HG02588 (cell line): ENCODE results near the gene TBC1D3B.
"Not testable (repeated sequence)": the region's sequence is repeated elsewhere in the genome, so short reads cannot be mapped to it uniquely, and the experiment has no call there.

Experiments used
- ATAC-seq: cut with Tn5 transposase; IDR thresholded peaks from one replicate; pipeline ENCODE4 v1.9.1; 2021; ENCODE audit warnings: mild to moderate bottlenecking, moderate library complexity; ENCODE audit not compliant: unreplicated experiment

TBC1D3B gene

DNA sequence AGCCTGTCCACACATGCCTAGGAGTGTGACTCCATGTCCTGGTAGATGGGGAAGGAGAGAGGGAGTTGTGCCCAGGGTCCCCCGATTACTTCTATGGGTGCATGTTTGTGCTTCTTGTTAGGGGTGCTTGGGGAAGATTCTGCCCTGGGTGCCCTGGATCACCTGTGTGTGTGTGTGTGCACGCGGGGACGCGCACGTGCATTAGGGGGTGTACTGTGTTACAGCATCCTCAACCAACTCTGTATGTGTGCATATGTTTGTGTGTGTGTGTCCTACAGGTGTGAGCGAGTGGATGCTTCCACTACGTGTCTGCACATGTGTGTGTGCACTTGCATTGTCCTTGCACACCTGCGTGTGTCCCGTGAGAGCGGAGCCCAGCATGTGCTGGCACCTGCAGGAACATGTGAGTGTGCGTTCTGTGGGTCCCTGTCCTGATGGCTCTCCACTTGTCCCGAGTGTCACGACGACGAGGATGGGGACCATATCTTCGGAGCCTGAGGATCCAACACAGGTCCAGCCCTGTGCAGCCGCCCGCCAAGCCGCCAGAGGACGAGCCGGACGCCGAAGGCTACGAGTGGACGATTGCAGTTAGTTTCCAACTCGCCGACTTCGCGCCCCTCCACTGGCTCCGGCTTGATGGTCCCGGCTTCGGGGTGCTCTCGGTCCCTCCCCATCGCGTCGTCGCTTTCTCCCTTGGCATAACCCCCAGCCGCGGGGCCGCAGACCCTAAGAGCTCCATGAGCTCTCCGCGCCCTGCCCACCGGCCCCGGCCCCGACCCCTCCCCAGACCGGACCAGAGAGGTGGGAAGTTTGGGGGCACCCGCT lies 6.0 kb upstream of the TBC1D3B start:
- ATAC-seq = no peak

- not testable (repeated sequence) for ATAC-seq
Measured at GRCh38 chr17:36181446-36182175, 5.2 kb upstream of the TBC1D3B start.

DNA sequence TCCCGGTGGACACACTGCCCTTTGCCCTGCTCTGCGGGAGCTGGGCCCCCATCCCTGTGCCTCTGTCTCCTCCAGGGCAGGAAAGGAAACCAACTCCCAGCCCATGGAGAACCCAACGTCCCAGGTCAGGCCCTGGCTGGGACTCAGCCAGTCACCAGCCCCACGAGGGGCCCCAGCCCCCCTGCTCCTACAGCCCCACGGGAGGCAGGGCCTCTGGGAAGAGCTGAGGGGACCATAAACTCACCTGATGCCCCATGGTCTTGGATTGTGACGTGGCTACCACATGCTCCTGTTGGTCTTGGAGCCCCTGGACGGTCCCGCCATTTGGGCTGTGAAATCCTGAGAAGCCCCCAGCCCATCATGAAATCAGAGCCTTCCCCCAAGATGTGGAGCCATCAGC lies 7.6 kb downstream of the TBC1D3B start:
- ATAC-seq = not testable (repeated sequence)

- no peak for ATAC-seq
Measured at GRCh38 chr17:36153895-36154610, 22.4 kb downstream of the TBC1D3B start.

DNA sequence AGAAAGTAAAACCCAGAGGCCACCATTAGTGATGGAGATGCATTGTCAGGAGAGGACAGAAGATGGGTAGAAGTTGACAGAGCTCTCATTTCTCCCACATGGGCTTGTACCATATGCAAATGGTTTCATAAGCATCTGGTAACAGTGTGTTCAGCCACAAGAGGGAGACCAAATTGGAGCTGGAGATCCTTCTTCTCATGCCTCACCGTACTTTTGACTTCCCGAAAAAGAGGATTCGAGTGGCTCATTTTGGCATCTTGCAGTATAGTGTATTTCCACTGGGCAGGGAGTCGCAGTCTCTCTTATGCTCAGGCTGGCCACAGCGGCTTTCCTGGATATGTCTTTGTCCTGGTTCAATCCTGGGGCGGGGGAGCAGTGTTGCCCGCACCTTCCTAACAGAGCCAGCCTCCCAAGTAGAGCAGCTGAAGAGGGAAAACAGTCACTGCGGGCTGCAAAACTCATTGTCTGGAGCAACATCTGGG lies 23.8 kb downstream of the TBC1D3B start:
- no peak for ATAC-seq

- ATAC-seq = no peak
Measured at GRCh38 chr17:36151891-36152638, 24.4 kb downstream of the TBC1D3B start.

GRCh38 chr17:36149296-36149820 lies 27.1 kb downstream of the TBC1D3B start:
- ATAC-seq = no peak

DNA sequence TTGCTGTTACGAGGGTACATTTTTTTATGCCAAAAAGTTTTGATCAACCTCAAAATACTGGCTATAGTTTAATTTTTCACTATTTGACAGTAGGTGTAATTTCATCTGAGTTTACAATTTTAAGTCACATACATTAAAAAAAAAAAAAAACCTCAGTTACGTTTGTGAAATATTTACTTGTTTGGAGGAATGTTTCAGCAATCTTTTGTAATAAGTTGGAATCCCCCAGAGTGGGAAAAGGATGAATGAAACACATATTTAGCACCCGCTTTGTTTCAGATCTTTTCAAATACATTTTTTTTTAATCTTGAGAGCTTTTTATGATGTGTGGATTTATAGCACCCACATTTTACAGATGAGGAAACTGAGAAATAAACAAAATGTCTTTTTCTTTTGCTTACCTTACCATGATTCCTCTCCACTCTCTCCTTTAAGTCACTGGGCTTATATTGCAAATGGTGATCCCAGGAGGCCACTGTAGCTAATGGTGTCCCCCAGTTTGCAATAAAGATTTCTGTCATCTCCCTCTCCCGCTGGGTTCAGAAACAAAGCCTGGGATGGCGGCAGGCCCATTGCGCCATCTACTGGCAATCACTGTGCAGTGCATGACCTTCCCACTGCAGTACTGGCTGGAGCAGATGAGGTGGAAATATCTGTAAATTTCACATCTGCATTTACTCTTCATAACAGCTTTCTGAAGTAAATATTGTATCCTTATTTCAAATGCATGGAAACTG lies 27.7 kb downstream of the TBC1D3B start:
- ATAC-seq = no peak

DNA sequence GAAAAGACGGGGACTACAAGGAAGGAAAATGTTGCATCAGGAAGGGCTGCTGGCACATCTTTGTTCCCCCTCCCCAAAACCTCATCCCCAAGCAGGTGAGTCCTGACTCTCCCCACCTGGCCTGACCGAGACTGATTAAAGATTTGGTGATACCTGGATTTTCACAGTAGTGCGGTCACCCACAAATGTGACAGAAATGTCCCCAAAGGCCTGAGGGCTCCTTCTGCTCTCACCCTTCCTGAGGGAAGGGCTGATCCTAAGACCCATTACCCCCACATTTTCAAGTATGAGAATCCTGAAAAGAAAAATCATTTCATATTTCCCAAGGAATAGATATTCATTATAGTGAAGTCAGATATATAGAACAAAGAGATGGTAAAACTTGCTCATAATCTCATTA lies 28.8 kb downstream of the TBC1D3B start:
- ATAC-seq = no peak

- ATAC-seq = no peak
Measured at GRCh38 chr17:36144981-36145729, 31.3 kb downstream of the TBC1D3B start.

DNA sequence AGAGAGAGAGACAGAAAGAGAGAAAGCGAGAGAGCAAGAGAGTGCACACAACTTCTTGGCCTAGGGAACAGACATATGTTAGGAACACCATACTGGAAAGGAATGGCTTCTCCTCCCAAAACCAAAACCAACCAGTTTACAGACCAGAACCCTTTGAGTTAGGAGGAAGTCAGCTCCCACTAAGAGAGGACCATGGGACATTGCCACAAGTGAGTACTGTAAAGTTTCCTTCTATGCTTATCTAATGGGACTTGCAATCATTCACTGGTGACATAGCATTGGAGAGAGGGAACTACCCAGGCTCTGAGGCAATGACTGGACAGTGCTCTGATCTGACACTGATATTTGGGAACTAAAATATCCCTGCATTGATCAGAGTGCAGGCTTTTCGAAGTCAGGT lies 32.4 kb downstream of the TBC1D3B start:
- no peak for ATAC-seq

DNA sequence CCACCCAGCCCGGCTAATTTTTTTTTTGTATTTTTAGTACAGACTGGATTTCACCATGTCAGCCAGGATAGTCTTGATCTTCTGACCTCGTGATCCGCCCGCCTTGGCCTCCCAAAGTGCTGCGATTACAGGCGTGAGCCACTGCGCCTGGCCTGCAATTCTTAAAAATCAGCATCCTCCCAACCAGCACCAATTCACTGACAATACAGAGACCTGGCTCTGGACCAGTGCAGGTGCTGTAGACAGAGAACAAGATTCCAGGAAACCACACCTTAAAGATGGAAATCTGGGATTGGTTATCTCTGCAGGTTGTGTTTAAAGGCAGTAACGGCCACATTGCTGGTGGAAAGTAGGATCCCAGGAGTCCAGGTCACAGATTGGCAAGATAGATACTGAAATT lies 33.6 kb downstream of the TBC1D3B start:
- ATAC-seq = no peak

GRCh38 chr17:36142235-36142634 lies 34.2 kb downstream of the TBC1D3B start:
- no peak for ATAC-seq

DNA sequence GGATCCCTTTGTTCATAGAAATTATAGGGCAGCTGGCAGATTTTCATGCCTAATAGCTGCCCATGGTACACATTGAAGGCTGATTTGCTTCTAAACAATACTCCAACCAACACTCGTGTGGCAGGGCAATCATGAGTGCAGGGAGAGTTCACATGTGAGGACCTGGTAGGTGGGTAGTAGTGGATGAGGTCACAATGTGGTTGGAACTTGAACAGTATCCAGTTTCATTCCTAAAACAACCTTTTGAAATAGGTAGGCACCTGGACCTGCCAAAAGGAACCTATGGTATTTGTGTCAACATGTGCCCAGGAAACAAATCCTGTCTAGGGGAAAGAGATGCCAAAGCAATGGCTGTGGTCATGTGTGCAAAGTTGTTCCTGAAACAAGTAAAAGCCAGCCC lies 40.0 kb downstream of the TBC1D3B start:
- no peak for ATAC-seq

DNA sequence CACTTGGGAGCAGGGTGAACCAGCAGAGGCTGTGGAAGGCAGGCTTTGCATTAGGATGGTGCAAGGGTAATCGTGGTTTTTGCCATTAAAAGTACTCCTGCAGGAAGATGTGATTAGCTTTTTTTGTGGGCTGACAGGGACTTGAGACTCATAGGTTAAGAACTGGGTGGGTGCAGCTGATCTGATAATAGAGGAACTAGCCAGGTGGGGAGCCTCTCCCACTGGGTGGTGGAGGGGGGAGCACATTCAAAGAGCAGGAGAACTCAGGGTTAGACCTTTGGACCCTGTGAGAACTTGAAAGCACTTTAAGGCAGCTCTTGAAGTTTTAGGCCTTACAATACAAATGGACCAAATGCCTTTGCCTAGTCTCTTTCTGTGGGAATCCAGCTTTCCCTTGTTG lies 40.4 kb downstream of the TBC1D3B start:
- no peak for ATAC-seq

- no peak for ATAC-seq
Measured at GRCh38 chr17:36135465-36135864, 41.0 kb downstream of the TBC1D3B start.

- ATAC-seq = no peak
Measured at GRCh38 chr17:36133602-36134236, 42.7 kb downstream of the TBC1D3B start.

DNA sequence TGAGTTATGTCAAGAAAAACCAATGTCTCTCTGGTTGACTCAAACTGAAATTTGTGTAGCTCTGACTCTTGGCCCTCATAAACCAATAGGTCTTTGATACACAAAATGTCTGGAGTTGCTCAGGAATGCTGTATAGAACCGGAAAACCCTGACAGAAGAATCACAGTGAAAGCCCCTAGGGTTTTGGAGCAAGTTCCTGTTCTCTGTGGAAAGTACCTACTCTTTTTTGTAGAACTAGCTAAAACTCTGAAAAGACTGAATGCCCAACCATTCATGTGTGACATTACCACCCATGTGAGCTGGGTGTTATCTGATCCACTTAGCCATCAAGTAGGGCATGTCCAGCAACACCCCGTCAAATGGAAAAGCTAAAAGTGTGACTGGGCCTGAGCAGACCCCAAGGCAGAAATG lies 44.0 kb downstream of the TBC1D3B start:
- no peak for ATAC-seq

DNA sequence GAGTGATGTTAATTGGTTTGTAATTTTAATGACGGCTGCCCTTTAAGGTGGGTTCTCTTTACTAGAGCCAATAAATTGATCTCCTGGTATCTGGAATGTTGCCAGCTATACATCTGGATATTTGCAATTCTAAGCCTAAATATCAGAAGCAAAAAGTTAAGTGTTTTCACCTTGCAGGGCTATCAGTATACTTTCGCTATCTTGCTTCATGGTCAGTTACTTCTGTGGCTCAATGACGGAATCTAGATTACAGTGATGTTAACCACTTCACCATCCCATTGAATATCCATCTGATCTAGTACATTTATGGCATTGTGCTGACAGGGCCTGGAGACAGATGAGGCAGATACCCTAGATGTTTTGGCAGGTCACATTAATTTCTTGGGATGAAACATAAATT lies 44.5 kb downstream of the TBC1D3B start:
- no peak for ATAC-seq
